GM10248 (cell line): ENCODE results near the gene HOXD10.

ENCODE experiments used
- CTCF ChIA-PET: fragments of 300-600 bp; sonication (Branson Sonifier 250); formaldehyde crosslinking; extraction: SDS; loops from one replicate; lab custom pipeline; 2021; ENCODE audit warnings: antibody characterized with exemption; lab: Yijun Ruan, JAX
- POLR2A ChIA-PET: fragments of 350-650 bp; sonication (Branson Sonifier 250); formaldehyde crosslinking; extraction: SDS; loops from one replicate; lab custom pipeline; 2020; ENCODE audit warnings: antibody characterized with exemption; lab: Yijun Ruan, JAX
- DNase-seq: peaks from one replicate; pipeline ENCODE4 v3.0.0; 2012; ENCODE audit errors: extremely low spot score
- TF ChIP-seq, protein P1 (sequence below): IDR thresholded peaks from 2 replicates; pipeline ENCODE4 v1.5.1; 2012; ENCODE audit warnings: mild to moderate bottlenecking, low read depth; ENCODE audit errors: extremely low read depth, missing control alignments, control extremely low read depth

The HOXD10 gene

DNA sequence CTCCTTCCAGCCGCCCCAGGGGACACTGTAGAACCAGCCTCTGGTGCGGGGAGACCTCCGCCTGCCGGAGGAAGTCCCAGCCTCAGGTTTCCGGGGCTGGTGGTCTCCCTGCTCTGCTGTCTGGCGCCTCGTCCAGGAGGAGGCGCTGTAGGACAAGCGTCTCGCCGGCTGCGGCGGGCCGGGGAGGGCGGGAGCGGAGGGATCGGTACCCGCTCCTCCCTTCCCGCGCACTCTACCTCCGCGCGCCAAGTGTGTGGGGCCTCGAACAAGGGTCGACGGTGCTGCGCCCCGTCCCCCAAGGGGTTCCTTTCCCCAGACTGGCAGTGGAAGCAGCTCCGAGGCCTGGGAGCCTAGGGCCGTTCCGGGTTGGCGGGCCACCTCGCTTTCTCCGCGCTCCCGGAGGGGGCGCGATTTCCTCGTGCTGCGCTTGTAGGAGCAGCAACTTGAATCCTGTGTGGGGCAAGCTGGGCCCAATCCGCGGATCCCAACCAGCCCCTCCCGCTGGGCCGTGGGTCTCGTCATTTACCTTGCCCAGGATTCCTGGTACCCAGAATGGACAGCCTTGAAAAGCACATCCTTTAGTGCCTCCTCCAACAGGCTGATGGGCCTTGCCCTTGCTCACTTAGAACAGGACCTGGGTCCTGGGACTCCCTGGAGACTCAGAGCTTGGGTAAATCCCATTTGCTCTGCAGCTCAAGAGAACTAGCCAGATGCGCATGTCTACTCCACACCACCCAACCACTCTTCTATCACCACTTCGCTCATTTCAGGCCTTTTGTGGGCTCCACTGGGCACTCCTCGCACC lies 24.1 kb downstream of the HOXD10 start:
- CTCF ChIA-PET, result interaction anchor here (0.6 to 5.6 kb wide), 57 partner anchors 9 to 1062 kb away, joined by 3 to 124 read pairs (median 4); partner anchors contain the start of gene HOXD4
- DNase-seq, result peak; percentile 92
- POLR2A ChIA-PET, result no interaction called here
- TF ChIP-seq, protein P1, sequence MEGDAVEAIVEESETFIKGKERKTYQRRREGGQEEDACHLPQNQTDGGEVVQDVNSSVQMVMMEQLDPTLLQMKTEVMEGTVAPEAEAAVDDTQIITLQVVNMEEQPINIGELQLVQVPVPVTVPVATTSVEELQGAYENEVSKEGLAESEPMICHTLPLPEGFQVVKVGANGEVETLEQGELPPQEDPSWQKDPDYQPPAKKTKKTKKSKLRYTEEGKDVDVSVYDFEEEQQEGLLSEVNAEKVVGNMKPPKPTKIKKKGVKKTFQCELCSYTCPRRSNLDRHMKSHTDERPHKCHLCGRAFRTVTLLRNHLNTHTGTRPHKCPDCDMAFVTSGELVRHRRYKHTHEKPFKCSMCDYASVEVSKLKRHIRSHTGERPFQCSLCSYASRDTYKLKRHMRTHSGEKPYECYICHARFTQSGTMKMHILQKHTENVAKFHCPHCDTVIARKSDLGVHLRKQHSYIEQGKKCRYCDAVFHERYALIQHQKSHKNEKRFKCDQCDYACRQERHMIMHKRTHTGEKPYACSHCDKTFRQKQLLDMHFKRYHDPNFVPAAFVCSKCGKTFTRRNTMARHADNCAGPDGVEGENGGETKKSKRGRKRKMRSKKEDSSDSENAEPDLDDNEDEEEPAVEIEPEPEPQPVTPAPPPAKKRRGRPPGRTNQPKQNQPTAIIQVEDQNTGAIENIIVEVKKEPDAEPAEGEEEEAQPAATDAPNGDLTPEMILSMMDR, result peak; percentile 95

DNA sequence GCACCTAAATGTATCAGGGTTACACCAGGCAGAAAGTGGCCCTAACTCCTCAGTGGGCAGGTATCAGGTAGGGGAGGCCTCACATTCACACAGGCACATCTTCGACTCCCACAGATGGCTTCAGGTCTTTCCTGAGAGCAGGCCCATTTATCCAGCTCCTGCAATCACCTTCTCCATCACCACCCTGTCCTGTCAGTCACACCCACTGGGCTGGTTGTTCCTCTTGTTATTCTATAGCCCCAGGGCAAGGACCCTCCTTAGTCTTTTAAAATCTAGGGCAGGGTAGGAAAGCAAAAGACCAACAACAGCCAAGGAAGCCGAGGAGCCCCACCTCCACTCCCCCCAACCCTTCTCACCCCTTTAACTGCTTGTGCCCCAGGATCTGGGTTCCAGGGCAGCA lies 25.7 kb downstream of the HOXD10 start:
- POLR2A ChIA-PET, result no interaction called here
- CTCF ChIA-PET, result interaction anchor here (1.1 to 5.0 kb wide), 6 partner anchors 9 to 1022 kb away, joined by 3 to 26 read pairs (median 8); no protein-coding TSS in a partner anchor
- DNase-seq, result no peak

DNA sequence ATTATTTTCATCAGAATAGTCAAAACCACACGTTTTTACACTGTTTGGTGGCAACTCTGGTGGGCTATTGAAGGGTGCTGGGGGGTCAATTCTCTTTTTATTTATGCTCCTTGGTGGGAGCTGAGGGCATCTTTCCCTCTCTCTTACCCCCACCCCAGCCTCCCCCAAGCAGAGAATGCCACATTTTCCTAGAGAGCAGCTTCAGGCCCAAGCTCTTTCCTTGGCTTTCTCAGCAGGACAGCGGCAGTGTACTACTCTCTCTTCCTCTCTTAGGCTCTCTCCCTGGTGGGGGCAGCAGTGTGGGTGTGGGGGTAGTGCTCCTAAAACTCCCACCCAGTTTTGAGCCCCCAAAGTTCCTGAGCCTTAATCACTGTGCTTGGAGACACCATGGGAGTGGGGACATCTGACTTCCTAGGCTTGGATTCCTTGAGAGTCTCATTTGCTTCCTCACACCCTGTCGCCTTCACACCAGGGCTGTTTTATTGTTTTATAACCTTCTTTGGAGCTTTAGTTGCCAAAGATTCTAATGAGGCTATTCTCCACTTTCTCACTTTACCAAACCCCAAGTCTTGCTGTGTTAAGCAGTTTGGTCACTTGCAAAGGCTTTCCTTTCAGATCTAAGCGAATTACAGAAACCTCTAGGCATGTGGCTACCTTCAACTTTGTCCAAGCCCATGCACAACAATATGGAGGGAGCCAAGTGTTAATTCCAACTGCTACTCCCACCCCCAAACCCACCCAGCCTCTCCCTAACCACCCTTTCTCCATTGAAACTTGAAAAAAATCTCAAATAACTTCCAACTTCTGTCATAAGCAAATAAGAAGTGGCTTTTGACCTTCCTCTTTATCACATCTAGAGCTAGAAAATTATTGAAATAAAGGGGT lies 28.7 kb downstream of the HOXD10 start:
- DNase-seq, result no peak
- ChIA-PET CTCF (interaction anchor here (0.7 to 5.0 kb wide), 5 partner anchors 13 to 507 kb away, joined by 3 to 26 read pairs (median 6); no protein-coding TSS in a partner anchor), POLR2A (no interaction called here)
- TF ChIP-seq, protein P1, result no peak

More for the DNA sequence above, 25.7 kb downstream of the HOXD10 start:
- TF ChIP-seq, protein P1, result no peak

DNA sequence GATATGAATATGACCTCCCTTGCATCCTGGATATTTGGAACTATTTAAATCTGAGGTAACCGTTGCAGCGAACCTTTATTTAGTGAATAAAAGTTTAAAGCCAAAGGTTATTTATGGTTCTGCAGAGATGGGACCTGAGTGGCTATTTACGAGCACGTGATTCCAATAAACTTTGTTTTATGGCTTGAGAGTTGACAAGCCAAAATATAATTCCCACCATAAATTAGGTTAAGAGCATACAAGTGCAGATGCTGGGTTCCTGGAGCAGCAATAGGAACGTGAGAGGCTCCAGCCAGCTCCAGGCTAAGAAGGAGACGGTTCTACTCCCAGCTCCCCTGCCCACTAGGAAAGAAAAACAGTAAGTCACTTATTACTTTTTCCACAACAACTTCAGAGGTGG lies 29.5 kb downstream of the HOXD10 start:
- TF ChIP-seq, protein P1, result no peak
- ChIA-PET CTCF (interaction anchor here (0.7 to 5.0 kb wide), 5 partner anchors 14 to 506 kb away, joined by 3 to 26 read pairs (median 6); no protein-coding TSS in a partner anchor), POLR2A (no interaction called here)

DNA sequence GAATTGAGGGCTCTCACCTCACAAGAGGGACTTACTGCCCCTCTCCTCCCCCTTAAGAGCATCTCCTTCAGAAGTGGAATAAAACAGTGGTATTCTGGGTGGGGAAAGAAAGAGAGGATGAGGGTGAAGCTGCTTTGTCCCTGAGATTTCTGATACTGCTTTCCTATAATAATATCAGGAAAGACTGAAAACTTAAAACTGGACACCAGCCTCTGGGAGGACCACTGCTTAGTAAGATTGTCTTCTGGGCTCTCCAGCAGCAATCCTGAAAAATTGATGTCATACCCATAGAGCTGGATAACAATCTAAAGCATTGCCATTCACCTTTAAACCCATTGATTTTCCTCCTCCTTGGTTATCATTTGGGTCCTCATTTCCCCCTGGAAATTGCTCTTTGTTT lies 30.1 kb downstream of the HOXD10 start:
- ChIA-PET CTCF (interaction anchor here (1.2 to 5.0 kb wide), 3 partner anchors 309 to 506 kb away, joined by 3 to 26 read pairs (median 24); no protein-coding TSS in a partner anchor), POLR2A (no interaction called here)
- TF ChIP-seq, protein P1, result no peak
- no peak for DNase-seq

More for the DNA sequence above, 29.5 kb downstream of the HOXD10 start:
- no peak for DNase-seq
